ENCODE results near the gene VMAC.
A peak's percentile ranks its signal among the peaks of the same experiment; 100 is the strongest.

VMAC gene

GRCh38 chr19:5932609-5933262 is 28.1 kb downstream of the VMAC start:
- no peak for DNase-seq

GRCh38 chr19:5933391-5934068 is 28.9 kb downstream of the VMAC start:
- no peak for DNase-seq

DNA sequence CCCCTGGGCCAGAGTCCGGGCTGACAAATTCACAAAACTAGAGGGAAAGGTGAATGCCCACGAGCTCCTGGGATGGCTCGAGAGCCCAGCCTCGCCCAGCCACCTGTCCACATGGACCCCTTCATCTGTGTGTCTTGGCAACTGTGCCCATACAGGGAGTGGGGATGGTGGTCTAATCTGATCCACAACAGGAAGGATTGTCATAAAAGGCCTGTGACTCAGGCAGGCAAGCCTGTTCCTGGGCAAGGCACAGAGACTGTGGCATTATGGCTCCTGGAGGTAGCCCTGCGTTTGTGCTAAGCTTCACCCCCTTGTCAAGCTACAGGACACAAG is 29.4 kb downstream of the VMAC start:
- no peak for DNase-seq

- DNase-seq = peak; percentile 77
Observed at GRCh38 chr19:5934774-5935472, 30.3 kb downstream of the VMAC start.

GRCh38 chr19:5935473-5936291 is 31.0 kb downstream of the VMAC start:
- DNase-seq = no peak

DNA sequence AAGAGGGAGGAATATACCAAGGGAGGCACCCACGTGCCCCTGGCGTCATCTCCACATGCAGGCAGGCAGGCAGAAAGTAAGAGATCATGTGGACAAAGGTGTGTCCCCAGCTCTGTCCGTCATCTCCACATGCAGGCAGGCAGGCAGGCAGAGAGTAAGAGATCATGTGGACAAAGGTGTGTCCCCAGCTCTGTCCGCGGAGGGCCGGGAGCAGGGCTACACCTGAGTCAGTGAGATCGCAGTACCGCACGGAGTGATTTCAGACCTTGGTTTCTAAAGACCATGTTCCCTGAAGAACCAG is 31.6 kb downstream of the VMAC start:
- DNase-seq = no peak

DNA sequence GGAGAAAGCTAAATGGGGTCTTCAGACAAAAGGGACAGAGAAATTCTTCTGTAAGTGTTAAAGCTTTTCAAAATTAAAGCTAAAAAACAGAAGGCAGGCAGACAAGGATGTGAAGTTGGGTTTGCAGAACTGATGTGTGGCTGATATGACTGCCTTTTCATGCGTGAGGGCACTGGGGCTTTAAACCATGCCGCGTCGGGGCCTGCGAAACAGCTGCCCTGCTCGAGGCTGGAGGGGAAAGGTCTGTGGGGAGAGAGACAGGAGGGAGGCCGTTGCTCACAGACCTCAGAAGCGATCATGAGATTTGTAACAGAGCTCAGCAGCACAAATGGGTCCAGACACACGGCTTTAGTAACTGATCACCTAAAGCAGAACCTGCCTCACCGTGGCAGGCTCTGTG is 32.9 kb downstream of the VMAC start:
- DNase-seq = no peak

DNA sequence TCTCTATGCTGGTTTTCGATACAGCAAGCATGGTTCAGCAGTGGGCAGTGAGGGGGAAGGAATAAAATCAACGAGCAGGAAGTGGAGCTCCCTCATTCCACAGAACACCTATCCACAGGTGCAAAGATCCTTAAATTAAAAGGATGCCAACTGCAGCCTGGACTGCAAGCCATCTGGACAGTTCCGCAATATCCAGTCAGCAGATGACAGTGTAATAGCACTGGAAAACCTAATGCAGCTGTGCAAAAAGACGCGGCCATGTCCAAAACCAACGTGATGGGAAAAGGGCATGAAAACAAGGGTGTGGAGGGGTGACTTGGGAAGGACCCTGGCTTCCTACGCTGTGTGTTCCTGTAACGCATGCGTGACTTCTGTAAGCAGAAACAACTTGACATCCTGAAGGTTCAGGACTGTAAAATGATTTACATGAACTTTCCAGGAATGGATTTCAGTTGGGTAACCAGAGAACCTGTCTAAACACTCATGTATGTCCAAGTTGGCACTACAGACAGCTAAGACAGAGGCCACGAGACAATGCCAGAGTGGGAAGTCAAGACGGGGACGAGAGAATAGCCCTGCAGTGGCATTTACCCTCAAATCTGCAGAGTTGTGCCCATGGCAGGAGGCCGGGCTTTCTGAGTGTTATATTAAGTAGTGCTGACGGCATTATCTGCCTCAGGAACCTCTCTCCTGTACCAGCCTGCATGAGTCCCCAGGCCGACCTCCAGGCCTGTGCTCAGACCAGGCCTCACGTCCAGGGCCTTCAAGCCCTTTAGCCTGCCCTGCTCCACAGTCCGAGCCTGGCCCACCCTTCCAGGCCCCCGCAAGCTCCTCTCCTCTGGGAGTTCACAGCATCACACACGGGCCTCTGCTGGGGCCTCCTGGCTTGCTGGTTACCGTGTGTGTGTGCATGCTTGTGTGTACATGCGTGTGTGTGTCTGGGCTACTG is 35.9 kb downstream of the VMAC start:
- DNase-seq = no peak

GRCh38 chr19:5941673-5942072 is 37.0 kb downstream of the VMAC start:
- DNase-seq = no peak

DNA sequence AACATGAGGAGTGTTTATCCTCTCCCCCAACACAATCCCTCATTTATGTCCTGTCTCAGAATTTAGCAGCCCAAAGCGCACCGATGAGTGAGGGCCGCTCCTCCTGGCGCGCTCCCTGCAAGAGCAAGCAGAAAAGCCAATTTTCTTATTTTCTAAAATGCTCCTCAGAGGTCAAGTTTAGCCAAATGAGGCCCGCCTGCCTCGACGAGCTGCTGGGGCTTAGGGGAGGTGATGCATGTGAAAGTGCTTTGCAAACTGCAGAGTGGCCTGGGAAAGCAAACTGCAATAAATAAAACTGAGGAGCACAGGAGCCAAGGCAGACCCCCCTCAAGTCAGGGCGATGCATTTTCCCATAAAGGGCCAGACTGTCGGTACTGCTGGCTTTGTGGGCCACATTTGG is 38.4 kb downstream of the VMAC start:
- no peak for DNase-seq

- DNase-seq = no peak
Observed at GRCh38 chr19:5943623-5944022, 39.0 kb downstream of the VMAC start.

DNA sequence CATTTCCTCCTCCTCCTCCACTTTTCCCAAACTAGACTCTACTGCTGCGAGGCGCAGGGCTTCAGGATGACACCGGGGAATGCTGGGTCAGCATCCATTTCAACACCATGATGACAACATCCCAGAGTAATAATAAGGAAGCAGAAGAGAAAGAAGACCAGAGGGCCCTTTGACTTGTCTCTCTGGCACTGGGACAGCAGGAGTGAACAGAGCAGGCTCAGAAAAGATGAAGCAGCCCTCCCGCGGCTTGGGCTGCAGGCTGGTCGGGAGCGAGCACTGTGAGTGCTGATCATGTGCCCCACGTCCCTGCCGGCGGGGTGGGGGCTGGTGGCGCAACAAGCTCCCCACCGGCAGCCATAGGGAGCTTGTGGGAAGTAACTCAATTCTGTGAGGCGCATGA is 42.8 kb downstream of the VMAC start:
- DNase-seq = no peak

GRCh38 chr19:5948752-5949564 is 44.3 kb downstream of the VMAC start:
- DNase-seq = no peak

GRCh38 chr19:5949792-5950305 is 45.2 kb downstream of the VMAC start:
- DNase-seq = no peak

DNA sequence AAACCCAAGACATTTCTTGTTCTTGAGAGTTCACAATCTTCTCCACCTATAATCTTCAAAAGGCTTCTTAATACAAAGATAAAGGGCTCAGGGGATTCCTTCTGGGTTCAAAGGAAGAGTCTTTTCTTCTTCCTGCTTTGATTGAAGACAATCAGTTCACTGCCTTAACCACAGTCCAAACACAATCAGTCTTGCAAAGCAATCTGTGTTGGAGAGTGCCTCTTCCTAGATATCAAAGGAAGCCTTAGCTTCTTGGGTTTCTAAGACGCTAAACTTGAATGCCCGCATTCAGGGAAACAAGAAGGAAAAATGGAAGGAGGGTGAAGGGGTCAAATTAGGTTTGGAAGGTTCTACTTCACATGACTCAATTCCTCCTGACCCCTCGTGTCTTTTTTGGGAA is 46.1 kb downstream of the VMAC start:
- no peak for DNase-seq

DNA sequence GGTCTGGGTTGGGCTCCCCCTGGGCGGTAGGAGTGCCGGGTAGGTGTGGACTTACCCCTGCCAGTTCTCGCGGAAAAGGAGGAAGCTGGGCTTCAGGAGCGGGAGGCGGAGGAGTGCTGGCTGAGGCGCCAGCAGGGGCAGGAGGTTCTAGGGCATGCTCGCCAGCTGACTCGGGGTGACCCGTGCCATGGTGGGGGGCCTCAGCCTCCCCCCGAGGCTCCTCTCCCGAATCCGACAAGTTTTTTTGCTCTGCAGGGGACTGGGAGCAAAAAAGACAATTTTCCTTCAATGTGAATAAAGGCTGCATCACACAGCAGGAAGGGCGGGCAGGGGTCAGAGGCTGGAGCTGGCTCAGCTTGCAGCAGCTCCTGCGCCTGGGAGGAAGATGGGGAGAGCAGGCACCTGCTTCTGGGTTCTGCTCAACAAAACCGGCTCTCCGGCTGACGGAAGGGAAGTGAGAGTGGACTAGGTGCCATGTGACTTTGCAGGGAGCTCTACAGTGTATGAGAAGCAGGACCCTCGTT is 46.7 kb downstream of the VMAC start:
- DNase-seq = no peak

DNA sequence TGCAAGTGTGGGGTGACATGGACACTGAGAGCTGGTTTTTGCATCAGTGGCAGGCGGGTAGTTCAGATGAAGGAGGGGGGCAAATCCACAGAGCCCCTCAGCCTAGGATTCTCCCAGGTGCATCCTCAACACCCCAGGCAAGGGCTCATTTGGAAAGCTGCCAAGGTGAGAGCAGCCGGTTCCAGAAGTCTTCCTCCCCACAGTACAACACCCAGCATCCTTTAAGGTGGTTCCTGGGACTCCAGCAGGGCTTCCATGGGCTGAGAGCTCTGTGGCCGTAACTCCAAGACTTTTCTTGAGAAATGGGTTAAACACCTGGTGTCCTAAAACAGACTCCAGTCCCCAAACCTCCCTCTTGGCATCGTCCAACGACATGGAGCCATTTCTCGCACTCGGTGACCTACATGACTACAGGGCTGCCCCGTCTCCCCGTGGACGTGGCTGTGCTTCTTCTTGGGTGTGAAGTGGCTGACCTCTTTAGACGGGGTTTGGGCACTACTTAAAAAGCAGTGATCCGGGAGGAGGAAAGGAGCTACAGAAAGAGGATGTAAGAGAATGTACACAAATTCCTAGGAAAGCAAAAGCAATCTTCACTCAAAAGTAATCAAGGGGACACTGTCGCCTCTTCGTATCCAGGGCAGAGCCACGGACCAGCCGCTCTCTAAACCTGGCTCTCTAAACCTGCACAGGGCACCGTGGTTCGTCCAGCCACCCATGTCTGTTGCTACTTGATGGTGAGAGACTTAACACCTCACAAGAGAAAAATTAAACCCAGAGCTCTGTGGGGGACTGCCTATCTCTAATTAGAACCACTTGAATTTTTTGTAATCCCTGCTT is 47.7 kb downstream of the VMAC start:
- DNase-seq = no peak

- DNase-seq = no peak
Observed at GRCh38 chr19:5953030-5953589, 48.4 kb downstream of the VMAC start.

DNA sequence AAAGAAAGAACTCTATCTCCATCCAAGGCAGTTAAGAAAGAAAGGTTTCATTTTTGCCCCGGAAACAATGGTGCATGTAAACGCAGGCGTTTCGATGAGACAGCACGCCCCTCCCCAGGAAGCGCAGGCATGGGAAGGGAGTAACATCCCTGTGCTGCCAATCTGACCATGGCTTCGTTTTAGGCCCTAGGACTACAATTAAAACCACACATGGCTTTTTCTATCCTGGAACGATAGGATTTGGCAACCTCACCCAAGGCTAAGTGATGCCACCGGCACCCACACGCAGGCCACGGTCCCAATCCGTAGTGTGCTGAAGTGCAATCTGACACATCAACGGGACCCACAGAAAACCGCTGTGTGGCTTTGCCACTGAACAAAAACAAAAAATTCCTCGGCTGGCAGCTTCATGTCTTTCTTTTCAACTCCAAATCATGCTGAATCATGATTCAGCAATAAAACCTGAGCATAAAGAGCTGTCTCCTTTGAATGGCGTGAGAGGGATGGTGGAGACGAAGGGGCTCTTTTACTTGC is 49.1 kb downstream of the VMAC start:
- no peak for DNase-seq

DNA sequence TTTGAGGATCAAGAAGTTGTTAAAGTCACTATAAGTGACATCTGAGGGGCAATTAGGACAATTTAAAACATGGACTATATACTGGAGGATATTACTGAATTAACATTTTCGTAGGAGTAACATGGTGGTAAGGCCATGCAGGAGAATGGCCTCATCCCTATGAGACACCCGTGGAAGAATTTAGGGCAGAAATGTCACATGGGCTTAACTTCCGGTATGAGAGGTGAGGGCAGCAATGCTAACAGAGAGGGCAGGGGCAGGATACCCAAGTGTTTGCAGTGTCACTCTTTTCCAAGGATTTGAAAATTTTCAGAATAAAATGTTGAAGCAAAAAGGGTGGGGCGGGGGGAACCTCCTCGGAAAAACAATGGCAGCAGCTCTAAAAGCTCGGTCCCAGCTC is 49.6 kb downstream of the VMAC start:
- no peak for DNase-seq

Data from DMS 273 treated with DMSO at 0.1 percent for 48 hours (cell line).